Nephron progenitor cell (in vitro differentiated cells): ENCODE data around the gene ZMYM3.
A peak's percentile ranks its signal among the peaks of the same experiment; 100 is the strongest.

Experiments used
- DNase-seq: peaks from one replicate; pipeline ENCODE4 v3.0.0; 2021
- H3K27ac Mint-ChIP-seq: 2 replicates; pipeline ENCODE4 v1.8.0; 2021; ENCODE audit warnings: mild to moderate bottlenecking, moderate library complexity, mixed read lengths
- H3K27me3 Mint-ChIP-seq: 2 replicates; pipeline ENCODE4 v1.8.0; 2021; ENCODE audit warnings: mild to moderate bottlenecking, low read depth, mixed read lengths; ENCODE audit not compliant: poor library complexity
- H3K36me3 Mint-ChIP-seq: 2 replicates; pipeline ENCODE4 v1.8.0; 2021; ENCODE audit warnings: low read depth, mixed read lengths
- H3K4me1 Mint-ChIP-seq: 2 replicates; pipeline ENCODE4 v1.8.0; 2021; ENCODE audit warnings: mixed read lengths
- H3K4me3 Mint-ChIP-seq: 2 replicates; pipeline ENCODE4 v1.8.0; 2021; ENCODE audit warnings: mild to moderate bottlenecking, moderate library complexity, mixed read lengths
- H3K9me3 Mint-ChIP-seq: 2 replicates; pipeline ENCODE4 v1.8.0; 2021; ENCODE audit warnings: mild to moderate bottlenecking, moderate library complexity, mixed read lengths
- TF ChIP-seq, protein P1 (sequence below): fragments of 200-600 bp; sonication (generic); IDR thresholded peaks from 2 replicates; pipeline ENCODE4 v1.5.0; 2021; ENCODE audit warnings: antibody characterized with exemption

The ZMYM3 gene

DNA sequence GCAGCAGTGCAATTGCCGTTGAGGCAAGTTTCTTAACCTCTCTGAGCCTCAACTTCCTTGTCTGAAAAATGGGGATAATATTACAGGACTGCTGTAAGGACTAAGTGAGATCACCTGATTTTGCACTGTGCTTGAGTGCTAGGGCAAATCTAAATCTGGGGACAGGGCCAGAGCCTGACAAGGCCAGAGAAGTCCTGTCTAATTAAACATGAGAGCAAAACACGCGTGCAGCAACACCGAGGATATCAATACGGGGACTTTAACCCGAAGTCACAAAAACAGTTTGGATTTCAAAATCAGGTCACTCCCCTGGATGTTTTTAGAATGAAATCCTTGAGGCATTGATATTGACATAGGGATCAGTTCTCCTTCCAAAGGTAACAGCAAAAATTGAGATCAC lies 36.6 kb downstream of the ZMYM3 start:
- Mint-ChIP-seq H3K4me3 (no peak overlapping the region), H3K27me3 (no peaks in the 10 kb centered on the region), H3K4me1 (peaks cover 31% of the 10 kb centered on the region), H3K27ac (no peak overlapping the region), H3K36me3 (no peaks in the 10 kb centered on the region), H3K9me3 (peaks cover 49% of the 10 kb centered on the region)
- DNase-seq = no peak
- TF ChIP-seq, protein P1, sequence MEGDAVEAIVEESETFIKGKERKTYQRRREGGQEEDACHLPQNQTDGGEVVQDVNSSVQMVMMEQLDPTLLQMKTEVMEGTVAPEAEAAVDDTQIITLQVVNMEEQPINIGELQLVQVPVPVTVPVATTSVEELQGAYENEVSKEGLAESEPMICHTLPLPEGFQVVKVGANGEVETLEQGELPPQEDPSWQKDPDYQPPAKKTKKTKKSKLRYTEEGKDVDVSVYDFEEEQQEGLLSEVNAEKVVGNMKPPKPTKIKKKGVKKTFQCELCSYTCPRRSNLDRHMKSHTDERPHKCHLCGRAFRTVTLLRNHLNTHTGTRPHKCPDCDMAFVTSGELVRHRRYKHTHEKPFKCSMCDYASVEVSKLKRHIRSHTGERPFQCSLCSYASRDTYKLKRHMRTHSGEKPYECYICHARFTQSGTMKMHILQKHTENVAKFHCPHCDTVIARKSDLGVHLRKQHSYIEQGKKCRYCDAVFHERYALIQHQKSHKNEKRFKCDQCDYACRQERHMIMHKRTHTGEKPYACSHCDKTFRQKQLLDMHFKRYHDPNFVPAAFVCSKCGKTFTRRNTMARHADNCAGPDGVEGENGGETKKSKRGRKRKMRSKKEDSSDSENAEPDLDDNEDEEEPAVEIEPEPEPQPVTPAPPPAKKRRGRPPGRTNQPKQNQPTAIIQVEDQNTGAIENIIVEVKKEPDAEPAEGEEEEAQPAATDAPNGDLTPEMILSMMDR = no peak

DNA sequence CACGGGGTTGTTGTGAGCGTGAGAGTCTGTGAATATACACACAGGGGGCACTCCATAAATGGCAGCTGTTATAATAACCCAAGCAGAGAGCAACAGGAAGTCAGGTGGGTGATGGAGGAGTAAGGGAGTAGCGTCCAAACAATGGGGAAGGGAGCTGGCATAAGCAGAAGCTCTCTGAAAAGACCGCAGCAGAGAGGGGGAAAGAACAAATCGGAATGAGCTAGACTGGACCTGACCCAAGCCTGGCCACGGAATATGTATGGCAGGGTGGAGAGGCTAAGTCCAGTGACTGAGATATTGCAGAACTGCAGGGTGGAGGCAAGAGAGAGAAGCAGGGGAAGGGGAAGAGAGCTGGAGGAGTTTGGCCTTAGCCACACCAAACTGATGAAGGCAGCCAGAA lies 37.5 kb downstream of the ZMYM3 start:
- Mint-ChIP-seq H3K4me1 (peaks cover 31% of the 10 kb centered on the region), H3K9me3 (peaks cover 45% of the 10 kb centered on the region), H3K27me3 (no peaks in the 10 kb centered on the region), H3K36me3 (no peaks in the 10 kb centered on the region), H3K4me3 (no peak overlapping the region), H3K27ac (peak overlapping the region; percentile 60)
- TF ChIP-seq, protein P1 = no peak
- DNase-seq = no peak

DNA sequence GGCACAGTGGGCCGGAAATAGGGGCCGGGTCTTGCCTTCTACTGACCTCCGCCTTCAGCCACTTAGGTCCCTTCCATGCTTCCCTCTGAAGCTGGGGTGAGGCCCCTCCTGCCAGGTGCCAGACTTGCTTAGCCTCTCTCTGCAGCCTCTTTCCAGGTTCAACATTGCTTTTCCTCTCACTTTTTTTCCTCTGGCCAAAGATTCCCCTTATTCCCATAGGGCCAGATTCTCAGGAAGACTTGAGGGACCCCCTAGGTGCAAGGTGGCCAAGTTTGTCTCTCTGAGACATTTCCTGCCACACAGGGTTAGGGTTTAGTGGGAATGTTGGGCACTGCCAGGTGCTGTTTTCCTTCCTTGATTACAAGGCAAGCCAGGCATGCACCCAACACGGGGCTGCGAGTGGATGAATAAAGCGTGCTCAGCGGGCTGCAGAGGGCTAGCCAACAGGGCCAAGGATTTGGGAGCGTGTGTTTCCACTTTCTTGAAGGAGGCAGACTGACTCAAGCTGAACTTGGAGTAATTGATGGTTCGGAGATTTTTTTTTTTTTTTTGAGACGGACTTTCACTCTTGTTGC lies 38.5 kb downstream of the ZMYM3 start:
- peaks cover 31% of the 10 kb centered on the region for H3K4me1 Mint-ChIP-seq
- no peaks in the 10 kb centered on the region for H3K36me3 Mint-ChIP-seq
- TF ChIP-seq, protein P1 = no peak
- no peak for DNase-seq
- peaks cover 51% of the 10 kb centered on the region for H3K9me3 Mint-ChIP-seq
- H3K27ac Mint-ChIP-seq = no peak overlapping the region
- H3K4me3 Mint-ChIP-seq = no peak overlapping the region
- H3K27me3 Mint-ChIP-seq = no peaks in the 10 kb centered on the region

DNA sequence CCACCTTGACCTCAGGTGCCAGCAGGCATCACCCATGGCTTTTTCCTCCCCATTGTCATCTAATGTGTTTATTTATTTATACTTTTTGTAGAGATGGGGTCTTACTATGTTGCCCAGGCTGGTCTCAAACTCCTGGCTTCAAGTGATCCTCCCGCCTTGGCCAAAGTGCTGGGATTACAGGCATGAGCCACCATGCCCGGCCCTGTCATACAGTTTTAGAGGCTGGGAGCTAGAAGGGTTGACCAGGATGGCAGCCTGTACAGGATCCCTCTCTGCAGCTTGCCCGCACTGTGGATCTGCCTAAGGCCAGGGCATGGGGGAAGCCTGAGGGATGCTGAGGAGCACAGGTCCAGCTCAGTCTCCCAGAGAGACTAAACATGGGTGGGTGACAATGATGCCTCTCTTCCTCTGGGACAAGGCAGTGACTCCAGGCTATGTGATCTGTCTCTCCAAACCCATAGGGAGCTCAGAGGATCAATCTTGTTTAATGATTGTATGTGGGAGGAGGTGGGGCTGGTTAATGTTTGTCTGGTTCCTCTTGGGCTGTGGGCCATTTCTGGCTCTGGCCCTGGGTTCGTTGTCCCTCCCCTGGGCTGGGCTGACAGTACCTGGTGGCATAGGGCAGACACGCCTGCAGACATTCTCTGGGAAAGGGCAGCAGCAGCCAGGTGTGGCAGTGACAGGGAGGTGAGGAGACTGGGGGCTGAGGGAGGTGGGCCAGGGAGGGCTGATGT lies 39.2 kb downstream of the ZMYM3 start:
- Mint-ChIP-seq H3K27ac (no peak overlapping the region), H3K27me3 (no peaks in the 10 kb centered on the region), H3K36me3 (no peaks in the 10 kb centered on the region), H3K4me3 (no peak overlapping the region), H3K9me3 (peaks cover 53% of the 10 kb centered on the region), H3K4me1 (peaks cover 31% of the 10 kb centered on the region)
- TF ChIP-seq, protein P1 = no peak
- no peak for DNase-seq

DNA sequence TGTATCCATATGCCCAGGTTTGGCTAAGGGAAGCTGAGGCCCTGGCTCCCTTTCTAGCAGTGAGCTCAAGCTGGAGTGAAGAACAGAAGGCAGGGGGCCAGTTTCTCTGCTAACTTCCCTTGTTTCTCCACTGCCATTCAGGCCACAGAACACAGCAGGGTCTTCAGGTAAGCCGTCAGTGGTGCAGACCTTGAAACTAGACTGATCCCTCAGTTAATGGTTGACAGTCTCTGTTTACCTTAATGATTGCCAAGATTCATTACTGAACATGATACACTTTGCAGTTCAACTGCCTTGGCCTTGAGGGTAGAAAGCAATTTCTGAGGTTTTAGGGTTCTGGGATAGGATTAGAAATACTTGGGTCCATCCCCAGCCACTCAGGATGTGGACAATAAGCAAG lies 39.8 kb downstream of the ZMYM3 start:
- H3K4me1 Mint-ChIP-seq = peaks cover 31% of the 10 kb centered on the region
- H3K9me3 Mint-ChIP-seq = peaks cover 57% of the 10 kb centered on the region
- DNase-seq = no peak
- H3K36me3 Mint-ChIP-seq = no peaks in the 10 kb centered on the region
- peaks cover 2% of the 10 kb centered on the region for H3K27me3 Mint-ChIP-seq
- TF ChIP-seq, protein P1 = no peak
- H3K4me3 Mint-ChIP-seq = no peak overlapping the region
- no peak overlapping the region for H3K27ac Mint-ChIP-seq

DNA sequence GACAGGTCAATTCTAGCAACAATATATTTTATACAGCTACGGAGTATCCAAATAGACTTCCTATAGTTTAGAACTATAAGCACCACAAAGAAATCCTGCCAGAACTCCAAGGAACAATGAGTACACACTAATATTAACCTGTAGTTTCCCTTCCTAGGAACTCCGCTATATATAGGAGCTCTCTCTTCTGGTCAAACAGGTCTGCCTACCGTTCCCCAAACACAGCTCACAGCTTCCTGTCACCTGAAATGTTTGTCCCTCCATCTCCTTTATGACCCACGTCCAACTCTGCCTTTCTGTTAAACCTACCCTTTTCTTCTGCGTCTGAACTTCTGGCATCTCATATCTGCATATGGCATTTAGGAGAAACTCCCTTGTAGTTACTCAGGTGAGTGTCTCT lies 41.4 kb downstream of the ZMYM3 start:
- no peaks in the 10 kb centered on the region for H3K36me3 Mint-ChIP-seq
- TF ChIP-seq, protein P1 = no peak
- H3K27ac Mint-ChIP-seq = no peak overlapping the region
- H3K4me3 Mint-ChIP-seq = no peak overlapping the region
- no peak for DNase-seq
- H3K27me3 Mint-ChIP-seq = peaks cover 2% of the 10 kb centered on the region
- H3K9me3 Mint-ChIP-seq = peaks cover 61% of the 10 kb centered on the region
- peaks cover 28% of the 10 kb centered on the region for H3K4me1 Mint-ChIP-seq
